Umbilical cord (tissue), 2 donors: ENCODE data around the gene SELENON. TPM values are rescaled to one million over a fixed set of nuclear protein-coding genes. Genes with fewer than 3 reads are reported as not detected.
A peak's percentile ranks its signal among the peaks of the same experiment; 100 is the strongest.

Experiments used
- DNase-seq: peaks from one replicate; pipeline ENCODE4 v3.0.0-alpha.2; 2015; ENCODE audit warnings: low spot score
- total RNA-seq: library from RNA; depleted of rRNA; stranded (reverse); fragments of >200 nt; gene quantifications from one replicate; pipeline ENCODE4 v1.2.3, GENCODE V29; 2014; ENCODE audit warnings: low replicate concordance; ENCODE audit not compliant: insufficient read depth

The SELENON gene, protein sequence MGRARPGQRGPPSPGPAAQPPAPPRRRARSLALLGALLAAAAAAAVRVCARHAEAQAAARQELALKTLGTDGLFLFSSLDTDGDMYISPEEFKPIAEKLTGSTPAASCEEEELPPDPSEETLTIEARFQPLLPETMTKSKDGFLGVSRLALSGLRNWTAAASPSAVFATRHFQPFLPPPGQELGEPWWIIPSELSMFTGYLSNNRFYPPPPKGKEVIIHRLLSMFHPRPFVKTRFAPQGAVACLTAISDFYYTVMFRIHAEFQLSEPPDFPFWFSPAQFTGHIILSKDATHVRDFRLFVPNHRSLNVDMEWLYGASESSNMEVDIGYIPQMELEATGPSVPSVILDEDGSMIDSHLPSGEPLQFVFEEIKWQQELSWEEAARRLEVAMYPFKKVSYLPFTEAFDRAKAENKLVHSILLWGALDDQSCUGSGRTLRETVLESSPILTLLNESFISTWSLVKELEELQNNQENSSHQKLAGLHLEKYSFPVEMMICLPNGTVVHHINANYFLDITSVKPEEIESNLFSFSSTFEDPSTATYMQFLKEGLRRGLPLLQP
- 17.8 TPM for total RNA-seq

DNA sequence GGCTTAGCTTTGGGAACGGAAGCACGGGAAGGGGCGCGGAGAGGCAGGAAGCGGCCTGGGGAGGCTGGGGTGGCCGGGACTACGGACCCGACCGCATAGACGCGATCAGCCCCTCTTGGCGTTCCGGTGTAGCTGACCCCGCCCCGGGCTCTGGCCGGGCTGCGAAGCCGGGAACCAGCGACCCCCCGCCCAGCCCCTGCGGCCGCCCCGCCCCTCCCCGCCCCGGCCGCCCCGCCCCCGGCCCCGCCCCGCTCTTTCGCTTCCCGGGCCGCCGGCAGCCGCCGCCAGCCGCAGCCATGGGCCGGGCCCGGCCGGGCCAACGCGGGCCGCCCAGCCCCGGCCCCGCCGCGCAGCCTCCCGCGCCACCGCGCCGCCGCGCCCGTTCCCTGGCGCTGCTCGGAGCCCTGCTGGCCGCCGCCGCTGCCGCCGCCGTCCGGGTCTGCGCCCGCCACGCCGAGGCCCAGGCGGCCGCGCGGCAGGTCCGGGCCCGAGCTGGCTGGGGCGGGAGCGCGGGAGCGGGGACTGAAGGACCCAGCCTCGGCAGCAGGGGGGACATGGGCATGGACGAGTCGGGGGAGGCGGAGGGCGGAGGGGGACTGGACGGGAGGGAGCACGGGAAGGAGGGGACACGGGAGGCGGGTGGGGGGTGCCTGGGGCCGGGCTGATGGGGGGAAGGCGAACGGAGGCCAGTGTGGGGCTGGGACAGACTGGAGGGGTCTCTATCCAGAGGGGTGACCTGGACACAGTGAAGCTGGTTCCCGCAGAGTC, at the start of gene SELENON:
Gene SELENON (plus strand): TSS at position 259 of the 768 bp plus-strand sequence. CDS start 38 bp downstream, at position 297.
- DNase-seq = peak; percentile 62

DNA sequence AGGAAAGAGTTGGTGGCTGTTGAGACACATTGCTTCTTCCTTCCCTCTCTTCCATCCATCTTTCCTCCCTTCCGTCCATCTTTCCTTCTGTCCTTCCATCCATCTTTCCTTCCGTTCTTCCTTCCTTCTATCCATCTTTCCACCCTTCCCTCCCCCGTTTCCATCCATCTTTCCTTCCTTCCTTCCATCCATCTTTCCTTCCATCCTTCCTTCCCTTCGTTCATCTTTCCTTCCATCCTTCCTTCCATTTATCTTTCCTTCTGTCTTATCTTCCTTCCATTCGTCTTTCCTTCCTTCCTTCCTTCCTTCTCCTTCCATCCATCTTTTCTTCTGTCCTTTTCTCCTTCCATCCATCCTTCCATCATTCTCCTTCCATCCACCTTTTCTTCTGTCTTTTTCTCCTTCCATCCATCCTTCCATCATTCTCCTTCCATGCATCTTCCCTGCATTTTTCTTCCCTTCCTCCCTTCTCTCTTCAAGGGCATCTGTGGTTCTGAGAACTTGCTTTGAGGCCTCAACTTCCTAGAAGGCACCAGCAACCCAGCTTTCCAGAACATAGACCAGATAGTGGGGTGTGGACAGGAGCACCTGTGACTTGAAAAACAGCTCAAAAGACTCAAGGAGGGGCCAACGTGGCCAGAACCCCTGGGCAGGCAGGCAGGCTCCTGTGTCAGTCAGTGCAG, 48.9 kb upstream of the SELENON start:
- DNase-seq = no peak

DNA sequence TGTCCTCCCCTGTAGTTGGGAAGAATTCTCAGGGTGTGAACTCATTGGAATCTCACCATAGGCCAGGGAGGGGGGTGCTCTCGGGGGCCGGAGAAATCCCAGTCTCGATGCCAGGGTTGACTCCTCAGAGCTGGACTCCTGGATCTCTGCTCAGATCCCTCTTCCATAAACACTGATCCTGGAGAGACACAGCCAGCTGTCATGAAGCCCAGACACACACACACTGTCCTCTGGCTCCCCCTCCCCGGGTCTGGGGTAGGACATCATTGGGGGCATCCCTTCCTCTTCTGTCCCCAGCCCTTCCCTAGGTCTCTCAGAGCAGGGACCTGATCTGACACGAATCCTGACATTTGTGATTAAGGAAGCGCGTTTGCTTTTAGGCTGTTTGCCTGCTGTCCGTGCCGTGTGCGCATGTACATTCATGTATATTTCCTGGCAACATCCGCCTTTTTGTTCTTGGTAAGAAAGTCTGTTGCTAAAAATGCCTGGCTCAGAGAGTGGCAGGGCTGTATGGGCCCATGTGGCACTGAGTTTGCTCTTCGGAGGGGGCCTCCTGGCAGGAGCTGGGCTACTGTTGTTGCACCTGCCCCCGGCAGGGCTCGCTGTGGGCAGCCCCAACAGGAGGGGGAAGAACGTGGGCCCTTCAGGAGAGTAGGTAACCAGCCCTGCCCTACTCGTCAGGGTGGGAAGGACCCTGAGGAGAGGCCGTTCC, 45.4 kb upstream of the SELENON start:
- DNase-seq = no peak

DNA sequence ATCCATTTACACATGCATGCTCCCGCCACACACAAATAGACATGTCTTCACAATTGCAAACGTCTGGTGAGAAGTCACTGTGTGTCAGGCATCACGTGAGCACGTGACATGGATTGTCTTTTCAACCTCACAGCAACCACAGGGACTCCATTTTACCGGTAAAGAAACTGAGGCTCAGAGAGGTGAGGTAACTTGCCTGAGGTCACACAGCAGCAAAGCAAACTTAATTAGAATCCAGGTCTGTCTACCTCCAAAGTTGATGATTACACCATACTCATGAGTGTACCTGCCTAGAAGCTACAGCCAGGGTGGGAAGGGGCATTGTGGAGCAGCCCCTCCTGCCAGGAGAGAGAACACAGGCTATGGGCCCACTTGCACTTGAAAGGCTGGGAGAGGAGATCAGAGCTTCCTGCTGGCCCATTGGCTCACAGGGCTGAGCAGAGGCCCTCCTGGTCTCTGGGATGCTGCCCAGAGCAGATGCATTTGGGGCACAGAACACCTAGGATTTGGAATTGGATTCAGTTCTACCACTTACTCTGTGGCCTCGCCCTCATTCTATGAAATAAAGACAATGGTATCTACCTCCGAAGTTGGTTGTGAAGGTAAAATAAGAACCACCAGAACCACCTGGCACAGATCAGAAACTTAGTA, 44.4 kb upstream of the SELENON start:
- no peak for DNase-seq

DNA sequence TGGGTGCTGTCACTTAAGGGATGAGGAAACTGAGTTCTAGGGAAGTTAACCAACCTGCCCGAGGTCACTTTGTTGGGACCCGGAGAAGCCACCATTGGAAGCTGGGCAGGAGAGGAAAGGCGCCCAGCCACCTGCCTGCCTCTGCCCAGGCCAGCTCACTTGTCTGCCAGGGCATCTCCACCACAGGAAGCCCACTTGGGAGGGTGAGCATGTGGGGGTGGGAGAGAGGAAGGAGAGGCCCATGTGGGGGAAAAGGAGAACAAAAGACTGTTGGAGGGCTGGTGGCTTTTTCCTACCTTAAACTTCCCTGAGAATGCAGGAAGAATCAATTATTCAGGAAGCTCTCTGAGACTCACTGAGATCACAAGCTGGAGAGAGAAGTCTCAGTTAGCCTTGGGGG, 43.8 kb upstream of the SELENON start:
- no peak for DNase-seq

DNA sequence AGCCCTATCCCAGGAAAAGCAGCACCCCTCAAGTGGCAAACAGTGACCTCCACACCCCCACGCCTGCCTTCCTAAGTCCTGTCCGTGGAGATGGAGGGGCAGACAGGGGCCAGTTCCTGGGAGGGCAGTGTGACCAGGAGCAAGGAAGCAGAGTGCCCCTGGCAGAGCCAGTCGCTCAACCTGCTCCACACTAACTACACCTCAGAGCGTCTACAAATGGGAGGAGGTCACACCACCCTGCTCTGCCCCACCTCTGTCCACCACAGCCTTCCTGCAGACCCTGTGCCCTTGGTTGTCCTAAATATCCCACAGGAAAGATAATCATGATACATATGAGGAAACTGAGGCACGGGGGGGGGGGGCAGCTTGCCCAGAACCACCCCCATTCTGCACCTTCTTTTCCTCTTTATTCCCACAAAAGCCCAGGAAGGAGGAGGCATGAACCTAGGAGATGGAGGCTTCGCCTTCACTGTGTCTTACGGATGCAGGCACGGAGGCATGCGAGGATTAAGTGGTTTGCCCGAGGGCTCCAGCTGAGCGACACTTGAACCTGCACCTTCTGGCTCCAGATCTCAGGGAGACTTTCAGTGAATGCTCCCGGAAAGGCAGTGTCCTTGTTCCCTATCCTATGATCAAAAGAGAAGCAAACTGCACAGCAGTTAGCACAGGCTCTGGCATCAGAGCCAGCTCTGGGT, 42.7 kb upstream of the SELENON start:
- no peak for DNase-seq

DNA sequence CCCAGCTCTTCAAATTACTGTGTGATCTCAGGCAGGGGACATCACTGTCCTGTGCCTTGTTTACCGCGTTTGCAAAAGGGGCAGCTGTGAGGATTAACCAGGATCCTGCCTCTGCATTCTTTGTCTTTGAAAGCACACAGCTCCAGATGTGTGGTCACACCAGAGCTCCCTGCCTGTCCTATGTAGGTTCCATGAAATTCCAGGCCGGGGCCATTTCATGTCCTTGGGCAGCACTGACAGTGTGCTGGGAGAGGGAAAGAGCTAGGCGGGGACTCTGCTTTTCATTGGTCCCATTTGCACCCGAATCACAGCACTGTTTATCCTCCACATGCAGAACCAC, 42.2 kb upstream of the SELENON start:
- no peak for DNase-seq

DNA sequence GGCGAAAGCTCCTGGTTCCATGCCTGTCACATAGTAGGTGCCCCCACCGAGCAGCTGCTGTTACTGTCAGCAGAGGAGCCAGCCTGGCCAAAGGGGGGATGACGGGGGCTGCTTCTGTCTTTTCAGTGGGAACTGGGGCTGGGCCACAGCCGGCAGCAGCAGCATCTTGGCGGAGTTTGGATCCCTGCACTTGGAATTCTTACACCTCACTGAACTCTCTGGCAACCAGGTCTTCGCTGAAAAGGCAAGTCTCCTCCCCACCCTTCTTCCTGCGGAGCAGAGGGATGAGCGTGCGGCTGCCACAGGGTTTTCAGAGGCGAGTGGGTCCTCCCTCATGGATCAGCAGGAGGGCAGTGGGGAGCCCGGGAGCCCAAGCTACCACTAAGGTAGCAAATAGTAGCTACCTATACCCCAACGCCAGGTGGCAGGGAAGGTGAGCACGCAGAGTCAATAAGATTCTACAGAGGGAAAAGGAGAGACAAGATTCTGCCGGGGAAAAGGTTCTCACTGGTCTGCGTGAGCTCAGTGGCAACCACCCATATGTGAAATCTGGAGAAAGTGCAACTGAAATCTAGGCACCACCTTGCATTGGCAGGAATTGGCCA, 41.4 kb upstream of the SELENON start:
- no peak for DNase-seq

DNA sequence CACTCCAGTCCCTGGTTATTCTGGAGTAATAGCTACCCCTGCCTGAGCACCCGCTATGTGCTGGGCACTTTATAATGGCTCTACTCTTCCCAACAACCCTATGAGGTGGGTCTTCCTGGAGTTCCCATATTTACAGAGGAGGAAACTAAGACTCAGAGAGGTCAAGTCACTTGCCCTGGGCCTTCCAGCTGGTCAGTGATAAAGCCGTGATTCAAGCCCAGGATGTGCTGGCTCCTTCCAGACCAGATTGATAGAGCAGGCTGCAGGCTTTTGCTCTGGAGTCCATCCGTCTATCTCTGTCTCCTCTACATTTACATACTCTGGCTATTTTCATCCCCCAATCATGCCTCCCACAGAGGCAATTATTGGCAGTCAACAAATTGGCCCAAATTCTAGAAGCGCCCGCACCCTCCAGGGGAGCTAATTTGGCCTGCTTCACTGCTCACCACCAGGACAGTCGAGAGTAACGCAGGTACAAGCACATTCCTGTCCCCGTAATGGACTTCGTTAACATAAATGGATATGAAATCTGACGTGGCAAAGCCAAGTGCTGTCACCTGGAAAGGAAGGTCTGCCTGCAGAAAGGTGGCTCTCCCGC, 39.8 kb upstream of the SELENON start:
- DNase-seq = no peak

DNA sequence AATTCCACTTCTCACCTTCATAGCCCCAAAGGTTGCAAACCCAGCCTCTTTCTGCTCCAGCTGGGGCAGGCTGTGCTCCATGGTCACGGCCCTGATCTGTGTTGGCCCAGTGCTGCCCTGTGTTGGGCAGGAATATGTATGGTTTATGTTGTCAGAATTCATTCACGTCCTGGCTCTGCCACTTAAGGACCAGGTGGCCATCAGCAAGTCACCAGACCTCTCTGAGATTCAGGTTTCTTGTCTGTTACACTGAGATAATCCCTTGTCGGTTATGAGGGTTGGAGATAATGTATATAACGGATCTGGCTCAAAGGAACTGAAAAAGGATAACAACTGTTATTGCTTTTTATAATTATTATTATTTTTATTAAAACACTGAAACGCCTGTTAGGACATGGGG, 39.1 kb upstream of the SELENON start:
- no peak for DNase-seq

DNA sequence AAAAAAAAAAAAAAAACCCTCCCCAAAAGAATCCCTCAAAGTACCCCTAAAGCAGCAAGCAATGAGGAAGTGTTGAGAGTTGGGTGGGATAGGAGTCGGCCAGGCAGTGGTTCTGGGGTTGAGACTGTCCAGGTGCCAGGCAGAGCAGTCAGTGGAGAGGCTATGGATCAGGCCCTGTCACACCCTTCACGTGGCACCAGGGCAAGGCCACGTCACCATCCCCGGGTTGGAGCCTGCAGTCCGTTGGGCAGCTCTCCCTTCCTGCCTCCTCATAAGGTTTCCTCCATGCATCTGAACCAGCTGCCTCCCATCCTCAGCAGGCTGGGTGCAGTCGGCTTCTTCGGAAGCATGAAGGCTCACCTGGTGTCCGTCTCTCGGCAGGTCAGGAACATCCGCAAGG, 36.5 kb upstream of the SELENON start:
- no peak for DNase-seq

DNA sequence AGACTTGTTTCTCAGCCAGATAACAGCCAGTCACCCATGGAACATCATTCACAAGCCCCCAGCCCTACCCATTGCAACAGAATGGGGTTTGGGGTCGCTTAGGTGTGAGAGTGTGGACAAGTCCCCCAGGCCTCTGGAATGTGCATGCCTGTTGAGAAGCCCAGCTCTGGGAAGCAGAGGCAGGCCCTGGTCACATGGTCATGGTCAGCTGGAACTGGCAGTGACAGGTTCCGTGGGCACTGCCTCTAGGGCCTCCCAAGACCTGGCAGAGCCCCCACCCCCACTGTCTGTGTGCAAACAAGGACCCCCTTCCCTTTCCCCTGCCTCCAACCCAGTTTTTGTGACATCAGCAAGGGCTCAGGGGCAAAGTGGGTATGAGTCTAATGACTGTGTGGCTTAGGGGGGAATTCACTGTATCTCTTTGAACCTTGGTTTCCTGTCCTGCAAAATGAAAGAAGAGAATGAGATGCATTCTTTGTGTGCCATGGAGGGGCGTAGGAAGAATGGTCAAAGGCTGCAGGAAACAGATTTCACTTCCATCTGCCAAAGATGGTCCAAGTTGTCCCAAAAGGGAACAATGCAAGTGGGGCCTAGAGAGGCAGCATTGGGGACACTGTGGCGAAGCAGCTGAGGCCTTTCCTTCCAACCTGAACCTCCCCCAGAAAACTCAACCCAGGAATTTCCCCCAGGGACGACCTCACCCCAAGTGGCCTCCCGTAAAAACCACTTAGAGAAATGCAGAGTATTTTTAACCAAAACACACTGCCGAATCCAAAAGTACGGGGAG, 34.7 kb upstream of the SELENON start:
- no peak for DNase-seq

DNA sequence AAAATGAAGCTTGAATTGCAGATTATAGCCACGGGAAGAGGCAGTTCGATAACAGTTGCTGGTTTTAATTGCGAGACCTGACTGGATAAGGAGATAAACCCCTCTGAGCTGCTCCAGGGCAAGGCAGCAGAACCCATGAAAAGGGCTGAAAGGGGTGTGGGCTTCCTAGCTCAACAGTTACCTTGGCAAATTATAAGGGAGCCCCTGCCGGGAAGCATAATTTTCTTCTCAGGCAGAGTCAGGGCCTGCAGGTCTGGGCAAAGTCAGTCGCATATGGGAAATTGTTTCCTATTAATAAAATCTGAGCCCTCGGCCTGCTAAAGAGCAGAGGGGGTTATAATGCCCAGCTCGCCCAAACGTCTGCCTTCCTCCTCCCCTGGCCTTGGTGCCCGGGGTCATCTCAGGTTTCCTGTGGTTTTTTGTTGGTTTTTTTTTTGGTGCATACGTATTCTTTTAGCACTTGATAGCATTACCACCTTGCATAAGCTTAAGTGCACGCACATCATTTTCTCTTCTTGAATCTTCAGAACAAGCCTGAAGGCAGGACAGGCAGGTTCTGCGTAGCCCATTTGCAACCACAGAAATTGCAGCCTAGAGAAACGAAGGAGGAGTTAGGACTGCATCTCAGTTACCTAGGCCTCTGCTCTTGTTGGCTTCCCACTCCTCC, 33.9 kb upstream of the SELENON start:
- DNase-seq = no peak

DNA sequence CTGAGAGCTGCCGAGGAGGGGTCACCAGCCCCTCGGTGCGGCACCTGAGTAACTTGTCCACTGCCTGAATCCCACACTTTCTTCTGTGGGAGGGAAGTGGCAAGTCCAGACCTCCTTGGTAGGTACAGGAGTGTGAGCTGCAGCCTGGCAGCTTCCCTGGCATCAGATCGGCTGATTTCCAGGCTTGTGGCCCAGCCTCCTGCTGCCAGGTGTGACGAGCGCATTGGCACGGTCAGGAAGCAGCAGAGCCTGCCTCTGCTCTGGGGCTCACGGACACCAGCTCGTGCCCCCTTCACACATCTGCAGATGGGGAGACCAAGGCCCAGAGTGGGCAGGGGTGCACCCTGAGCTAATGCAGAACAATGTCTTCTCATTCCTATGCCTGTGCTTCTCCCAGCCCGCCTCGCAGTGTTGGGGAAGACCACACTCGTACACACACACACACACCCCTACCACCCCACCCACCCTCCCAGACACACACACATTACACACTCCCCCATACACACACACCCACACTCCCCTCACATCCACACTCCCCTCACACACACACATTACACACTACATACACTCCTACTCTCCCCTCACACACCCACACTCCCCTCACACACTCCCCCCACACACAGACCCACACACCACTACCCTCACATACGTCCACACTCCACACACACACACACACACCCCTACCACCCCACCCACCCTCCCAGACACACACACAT, 33.1 kb upstream of the SELENON start:
- no peak for DNase-seq

DNA sequence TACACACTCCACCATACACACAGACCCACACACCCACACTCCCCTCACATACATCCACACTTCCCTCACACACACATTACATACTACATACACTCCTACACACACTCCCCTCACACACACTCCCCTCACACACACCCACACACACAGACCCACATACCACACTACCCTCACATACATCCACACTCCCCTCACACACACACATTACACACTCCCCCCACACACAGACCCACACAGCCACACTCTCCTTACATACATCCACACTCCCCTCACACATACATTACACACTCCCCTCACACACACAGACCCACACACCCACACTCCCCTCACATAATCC, 32.6 kb upstream of the SELENON start:
- no peak for DNase-seq

DNA sequence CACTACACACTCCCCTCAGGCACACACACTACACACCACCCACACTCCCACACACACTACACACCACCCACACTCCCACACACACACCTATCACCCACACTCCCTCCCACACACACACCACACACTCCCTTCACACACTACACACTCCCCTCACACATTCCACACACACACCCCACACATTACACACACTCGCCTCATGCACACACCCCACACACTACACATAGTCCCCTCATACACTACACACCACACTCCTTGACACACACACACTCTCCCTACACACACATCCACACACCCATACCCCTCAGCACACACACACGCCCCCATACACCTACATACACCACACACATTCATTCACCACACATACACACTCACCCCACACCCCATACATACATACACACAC, 31.0 kb upstream of the SELENON start:
- no peak for DNase-seq

DNA sequence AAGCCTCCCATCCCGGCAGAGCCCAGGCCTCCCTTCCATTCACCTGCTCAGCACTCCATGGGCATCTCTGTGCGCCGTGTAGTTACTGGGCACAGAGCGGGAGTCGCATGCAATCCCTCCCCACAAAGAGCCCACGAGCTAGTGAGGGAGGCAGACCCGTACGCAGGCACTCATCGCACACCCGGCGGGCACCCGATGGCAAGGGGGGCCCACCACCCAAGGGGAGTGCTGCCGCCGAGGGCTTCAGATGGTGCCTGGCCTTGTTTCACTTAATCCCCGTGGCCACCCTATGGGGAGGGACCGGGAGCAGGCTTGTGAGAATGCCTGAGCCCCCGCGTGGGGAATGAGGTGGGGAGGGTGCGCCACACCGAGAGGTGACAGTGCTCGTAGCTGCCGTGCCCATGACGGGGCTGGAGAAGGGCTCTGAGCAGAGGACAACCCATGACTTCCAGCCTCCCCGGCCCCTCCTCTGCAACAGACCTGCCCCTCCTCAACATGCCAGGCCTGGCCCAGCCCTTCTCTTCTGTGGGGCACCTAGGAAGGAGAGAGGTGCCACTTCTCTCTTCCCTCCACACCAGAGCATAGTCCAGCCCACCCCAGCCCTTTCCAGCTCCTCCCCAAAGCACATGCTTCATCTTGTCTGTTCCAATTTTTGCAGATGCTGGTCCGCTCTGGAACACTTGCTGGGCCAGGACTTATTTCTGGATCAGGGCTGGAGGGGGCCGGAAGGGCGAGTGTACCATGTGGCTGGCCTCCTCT, 30.2 kb upstream of the SELENON start:
- no peak for DNase-seq
